Spleen (tissue), 11 donors: ENCODE data around the gene DUOXA1. TPM values are rescaled to one million over a fixed set of nuclear protein-coding genes. Genes with fewer than 3 reads are reported as not detected.
A peak's percentile ranks its signal among the peaks of the same experiment; 100 is the strongest.

Source experiments
- DNase-seq: peaks from one replicate; pipeline ENCODE4 v3.0.0-alpha.2; 2020
- H3K27ac ChIP-seq, 8 donors: fragments of 200-600 bp; sonication (generic) in 7 of 8; 1 replicate in 4 of 8; 2 replicates in 4 of 8; pipeline versions ENCODE4 v1.5.0 to v1.8.0; 2016 to 2021; ENCODE audit warnings: inconsistent platforms in 4 of 8, mild to moderate bottlenecking in 4 of 8, moderate library complexity in 1 of 8
- H3K27me3 ChIP-seq, 7 donors: fragments of 200-600 bp; sonication (generic) in 6 of 7; replicated peaks in 1 of 7; 1 replicate in 4 of 7; 2 replicates in 3 of 7; pipeline versions ENCODE4 v1.5.0 to v1.8.0; 2016 to 2021; ENCODE audit warnings: inconsistent platforms in 3 of 7, mild to moderate bottlenecking in 1 of 7
- H3K36me3 ChIP-seq, 6 donors: fragments of 200-600 bp; sonication (generic) in 5 of 6; 1 replicate in 4 of 6; 2 replicates in 2 of 6; pipeline versions ENCODE4 v1.5.0 to v1.8.0; 2016 to 2021; ENCODE audit warnings: inconsistent platforms in 2 of 6
- H3K4me1 ChIP-seq, 6 donors: fragments of 200-600 bp; sonication (generic) in 5 of 6; 1 replicate in 3 of 6; 2 replicates in 3 of 6; pipeline versions ENCODE4 v1.5.0 to v1.8.0; 2016 to 2021; ENCODE audit warnings: inconsistent platforms in 3 of 6
- H3K4me3 ChIP-seq, 8 donors: fragments of 200-600 bp; sonication (generic) in 7 of 8; 1 replicate in 4 of 8; 2 replicates in 4 of 8; pipeline versions ENCODE4 v1.5.0 to v1.8.0; 2016 to 2021; ENCODE audit warnings: inconsistent platforms in 4 of 8, mild to moderate bottlenecking in 4 of 8, moderate library complexity in 2 of 8
- H3K9me3 ChIP-seq, 8 donors: fragments of 200-600 bp; sonication (generic) in 7 of 8; 1 replicate in 4 of 8; 2 replicates in 4 of 8; pipeline versions ENCODE4 v1.5.0 to v1.8.0; 2016 to 2021; ENCODE audit warnings: inconsistent platforms in 4 of 8
- POLR2A ChIP-seq, 3 donors: fragments of 450-650 bp; IDR thresholded peaks; one replicate each; pipeline ENCODE4 v1.5.1; 2017; ENCODE audit warnings: antibody characterized with exemption in 3 of 3, mild to moderate bottlenecking in 1 of 3
- POLR2AphosphoS5 ChIP-seq, 3 donors: sonication (generic); formaldehyde crosslinking; IDR thresholded peaks; one replicate each; pipeline ENCODE4 v1.5.1; 2017; ENCODE audit warnings: antibody characterized with exemption in 3 of 3
- WGBS, 5 donors: extraction: QIAGEN DNeasy Blood & Tissue Kit in 3 of 5; methylation state at CpG; one replicate each; pipeline versions ENCODE4 v1.1.5 to v1.1.7; 2013 to 2018; 5-methylcytosine and 5-hydroxymethylcytosine counted together
- intact Hi-C: fragments of 100-400 bp; cut with DNase I; formaldehyde crosslinking; loops from one replicate; pipeline ENCODE4 v1.15.0; 2023; ENCODE audit warnings: low total_unique reads
- polyA plus RNA-seq, 3 donors: library from polyadenylated mRNA; stranded (reverse); fragments of 200-250 nt; gene quantifications; one replicate each; pipeline ENCODE4 v1.2.1, GENCODE V29; 2013
- total RNA-seq, 7 donors: library from RNA; depleted of rRNA in 3 of 7; stranded (reverse); fragments of >200 nt in 3 of 7; fragmentation: NEBNext Ultra II Directional in 4 of 7; extraction: Animal tissue kit (Norgen Biotek cat#: 25700) in 4 of 7; gene quantifications; one replicate each; pipeline versions ENCODE4 v1.1.0 to v1.2.1, GENCODE V29; 2016 to 2021
- TF ChIP-seq, protein P1 (sequence below), 11 experiments: fragments of 200-600 bp in 7 of 11; fragments of 450-650 bp in 4 of 11; sonication (generic) in 4 of 11; IDR thresholded peaks in 8 of 11; conservative IDR thresholded peaks in 3 of 11; 1 replicate in 7 of 11; 2 replicates in 4 of 11; pipeline versions ENCODE4 v1.4.0 to v1.8.0; 2016 to 2021; ENCODE audit warnings: antibody characterized with exemption in 11 of 11, inconsistent platforms in 4 of 11, mild to moderate bottlenecking in 1 of 11
- donor health status: healthy with polysubstance abuse.
- donor health status: DM: no; HTN: no; CAD: no; lungs with moderate emphysema.
- donor health status: DM: no; HTN: no; CAD: no.
- donor health status: Bipolar disorder and iron deficiency.
- donor health status: healthy.
- donor health status: DM: no; HTN: no; CAD: no.
- donor health status: DM: yes; HTN: yes; CAD: no.

Gene DUOXA1
- total and polyA plus RNA-seq, 10 donors = 0.03 to 0.38 (median 0.10) TPM; not detected in 5

GRCh38 chr15:45112591-45113379, 16.9 kb downstream of the DUOXA1 start:
- TF ChIP-seq, protein P1, sequence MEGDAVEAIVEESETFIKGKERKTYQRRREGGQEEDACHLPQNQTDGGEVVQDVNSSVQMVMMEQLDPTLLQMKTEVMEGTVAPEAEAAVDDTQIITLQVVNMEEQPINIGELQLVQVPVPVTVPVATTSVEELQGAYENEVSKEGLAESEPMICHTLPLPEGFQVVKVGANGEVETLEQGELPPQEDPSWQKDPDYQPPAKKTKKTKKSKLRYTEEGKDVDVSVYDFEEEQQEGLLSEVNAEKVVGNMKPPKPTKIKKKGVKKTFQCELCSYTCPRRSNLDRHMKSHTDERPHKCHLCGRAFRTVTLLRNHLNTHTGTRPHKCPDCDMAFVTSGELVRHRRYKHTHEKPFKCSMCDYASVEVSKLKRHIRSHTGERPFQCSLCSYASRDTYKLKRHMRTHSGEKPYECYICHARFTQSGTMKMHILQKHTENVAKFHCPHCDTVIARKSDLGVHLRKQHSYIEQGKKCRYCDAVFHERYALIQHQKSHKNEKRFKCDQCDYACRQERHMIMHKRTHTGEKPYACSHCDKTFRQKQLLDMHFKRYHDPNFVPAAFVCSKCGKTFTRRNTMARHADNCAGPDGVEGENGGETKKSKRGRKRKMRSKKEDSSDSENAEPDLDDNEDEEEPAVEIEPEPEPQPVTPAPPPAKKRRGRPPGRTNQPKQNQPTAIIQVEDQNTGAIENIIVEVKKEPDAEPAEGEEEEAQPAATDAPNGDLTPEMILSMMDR (IDR thresholded peaks at IDR 0.05 in 8 of 11, conservative IDR thresholded peaks at IDR 0.05 in 3 of 11) = no peak
- no peak for TF ChIP-seq POLR2AphosphoS5 (IDR thresholded peaks at IDR 0.05)
- TF ChIP-seq POLR2A (IDR thresholded peaks at IDR 0.05) = no peak
- no peak for DNase-seq
- Histone ChIP-seq H3K27me3 (peaks cover 25 to 99% (median 88%) of the 10 kb centered on the region in 7 donors), H3K9me3 (no peaks in the 10 kb centered on the region), H3K4me3 (peak overlapping the region in 4 of 8 donors; percentile 7 to 54 (median 8)), H3K27ac (no peak overlapping the region), H3K4me1 (peaks cover 27 to 56% (median 48%) of the 10 kb centered on the region in 6 donors), H3K36me3 (no peaks in the 10 kb centered on the region)
- WGBS, 5 donors = 1 to 5% (median 3%) methylated on average over 33 to 58 of the region's 58 CpGs
- intact Hi-C loops = no loop called here

DNA sequence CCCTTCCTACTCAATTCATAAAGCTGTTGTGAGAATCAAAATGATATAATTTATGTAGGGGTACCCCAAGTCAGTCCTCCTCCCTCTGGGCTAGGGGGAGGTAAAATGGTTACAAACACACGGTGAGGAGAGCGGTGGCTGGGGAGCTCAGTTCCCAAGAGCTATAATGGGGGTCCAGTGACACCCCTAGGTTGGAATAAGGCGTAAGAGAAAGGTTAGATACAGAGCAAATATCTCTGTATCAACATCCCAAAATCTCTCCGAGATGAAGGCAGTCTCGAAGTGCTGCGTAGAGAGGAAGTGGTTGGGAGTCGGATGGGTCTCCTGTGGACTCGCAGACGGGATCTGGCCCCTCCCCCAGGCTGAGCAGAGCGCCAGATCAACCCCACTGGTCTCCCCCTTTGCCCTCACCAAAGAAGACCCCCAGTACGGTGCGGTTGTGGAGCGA, 17.5 kb downstream of the DUOXA1 start:
- Histone ChIP-seq H3K4me3 (peak overlapping the region in 4 of 8 donors; percentile 7 to 54 (median 8)), H3K27ac (no peak overlapping the region), H3K4me1 (peaks cover 23 to 50% (median 42%) of the 10 kb centered on the region in 6 donors), H3K36me3 (no peaks in the 10 kb centered on the region), H3K9me3 (no peaks in the 10 kb centered on the region), H3K27me3 (peaks cover 24 to 96% (median 82%) of the 10 kb centered on the region in 7 donors)
- TF ChIP-seq, protein P1 (IDR thresholded peaks at IDR 0.05 in 8 of 11, conservative IDR thresholded peaks at IDR 0.05 in 3 of 11) = no peak
- no peak for TF ChIP-seq POLR2A (IDR thresholded peaks at IDR 0.05)
- TF ChIP-seq POLR2AphosphoS5 (IDR thresholded peaks at IDR 0.05) = no peak
- DNase-seq = no peak
- 4 to 8% (median 6%) methylated on average over 9 to 13 of the region's 13 CpGs for WGBS, 5 donors
- intact Hi-C loops = no loop called here

GRCh38 chr15:45111390-45112142, 18.1 kb downstream of the DUOXA1 start:
- no peaks in the 10 kb centered on the region for H3K9me3 ChIP-seq
- H3K4me1 ChIP-seq = peaks cover 17 to 44% (median 36%) of the 10 kb centered on the region in 6 donors
- no peak for DNase-seq
- WGBS, 5 donors = 5 to 16% (median 11%) methylated on average over 19 to 71 of the region's 71 CpGs
- intact Hi-C loops = no loop called here
- no peak overlapping the region for H3K27ac ChIP-seq
- TF ChIP-seq, protein P1 (IDR thresholded peaks at IDR 0.05 in 8 of 11, conservative IDR thresholded peaks at IDR 0.05 in 3 of 11) = no peak
- TF ChIP-seq POLR2A (IDR thresholded peaks at IDR 0.05) = no peak
- H3K36me3 ChIP-seq = no peaks in the 10 kb centered on the region
- H3K27me3 ChIP-seq = peaks cover 18 to 96% (median 76%) of the 10 kb centered on the region in 7 donors
- H3K4me3 ChIP-seq = peak overlapping the region in 1 of 8 donors; percentile 54
